Limb (tissue), 2 donors: Measurements from ENCODE around the gene VDAC2.

Experiments
- DNase-seq, 2 donors: peaks; one replicate each; pipeline ENCODE4 v3.0.0-alpha.2; 2016; ENCODE audit errors: extremely low spot score in 2 of 2

The VDAC2 gene

GRCh38 chr10:75250934-75251333 lies 40.3 kb downstream of the VDAC2 start:
- no peak for DNase-seq

DNA sequence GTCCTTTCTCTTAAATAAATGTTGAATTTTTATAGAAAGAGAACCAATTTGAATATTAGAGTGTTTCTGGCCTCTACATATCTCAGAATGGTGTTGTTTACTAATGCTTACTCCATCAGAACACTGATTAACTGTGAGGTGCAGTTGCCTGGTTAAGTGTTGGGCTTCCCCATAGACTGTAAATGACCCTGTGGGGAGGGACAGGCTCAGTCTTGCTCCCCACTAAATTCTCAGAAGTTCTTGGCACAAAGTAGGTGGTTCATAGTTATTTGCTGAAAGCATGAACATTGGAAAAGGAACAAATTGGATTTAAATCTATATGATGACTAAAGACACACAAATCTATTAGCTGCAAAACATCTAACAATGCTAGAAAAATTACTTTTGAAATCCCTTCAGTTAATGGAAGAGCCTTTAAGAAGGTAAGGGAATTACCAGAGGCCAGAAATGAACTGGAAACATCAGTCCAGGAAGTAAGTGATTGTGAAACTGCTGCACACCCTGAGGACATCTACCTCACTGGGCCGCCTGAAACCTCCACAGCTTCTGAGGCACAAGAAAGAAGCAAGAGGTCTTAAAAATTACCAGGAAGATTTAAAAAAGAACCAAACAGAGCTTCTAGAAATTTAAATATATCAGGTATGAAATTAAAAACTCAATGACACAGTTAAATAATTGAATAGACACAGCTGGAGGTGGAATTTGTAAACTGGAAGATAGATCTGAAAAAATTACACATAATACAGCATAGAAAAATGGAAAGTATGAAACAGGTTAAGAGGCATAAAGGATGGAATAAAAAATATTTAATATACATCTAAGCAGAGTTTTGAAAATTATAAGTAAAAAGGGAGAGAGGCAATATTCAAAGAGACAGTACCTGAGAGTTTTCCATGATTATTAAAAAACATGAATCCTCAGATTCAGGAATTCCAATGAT lies 43.0 kb downstream of the VDAC2 start:
- no peak for DNase-seq

- no peak for DNase-seq
Observed at GRCh38 chr10:75254739-75255138, 44.1 kb downstream of the VDAC2 start.

DNA sequence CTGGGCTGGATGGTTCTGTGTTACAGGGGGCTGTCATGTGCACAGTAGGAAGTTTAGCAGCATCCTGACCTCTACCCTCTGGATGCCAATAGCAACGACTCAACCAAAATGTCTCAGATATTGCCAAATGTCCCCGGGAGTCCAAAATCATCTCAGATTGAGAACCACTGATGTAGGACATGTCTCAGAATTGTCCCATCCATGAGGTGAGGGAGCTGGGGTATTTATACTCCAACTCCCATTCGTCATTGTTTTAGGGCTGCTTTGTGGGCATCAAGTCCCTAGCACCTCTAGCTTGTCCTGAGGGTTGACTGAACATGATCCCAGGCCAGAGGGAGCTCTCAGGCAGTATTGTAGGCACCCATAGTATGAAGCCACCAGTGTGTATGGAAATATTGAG lies 50.4 kb downstream of the VDAC2 start:
- DNase-seq = no peak

DNA sequence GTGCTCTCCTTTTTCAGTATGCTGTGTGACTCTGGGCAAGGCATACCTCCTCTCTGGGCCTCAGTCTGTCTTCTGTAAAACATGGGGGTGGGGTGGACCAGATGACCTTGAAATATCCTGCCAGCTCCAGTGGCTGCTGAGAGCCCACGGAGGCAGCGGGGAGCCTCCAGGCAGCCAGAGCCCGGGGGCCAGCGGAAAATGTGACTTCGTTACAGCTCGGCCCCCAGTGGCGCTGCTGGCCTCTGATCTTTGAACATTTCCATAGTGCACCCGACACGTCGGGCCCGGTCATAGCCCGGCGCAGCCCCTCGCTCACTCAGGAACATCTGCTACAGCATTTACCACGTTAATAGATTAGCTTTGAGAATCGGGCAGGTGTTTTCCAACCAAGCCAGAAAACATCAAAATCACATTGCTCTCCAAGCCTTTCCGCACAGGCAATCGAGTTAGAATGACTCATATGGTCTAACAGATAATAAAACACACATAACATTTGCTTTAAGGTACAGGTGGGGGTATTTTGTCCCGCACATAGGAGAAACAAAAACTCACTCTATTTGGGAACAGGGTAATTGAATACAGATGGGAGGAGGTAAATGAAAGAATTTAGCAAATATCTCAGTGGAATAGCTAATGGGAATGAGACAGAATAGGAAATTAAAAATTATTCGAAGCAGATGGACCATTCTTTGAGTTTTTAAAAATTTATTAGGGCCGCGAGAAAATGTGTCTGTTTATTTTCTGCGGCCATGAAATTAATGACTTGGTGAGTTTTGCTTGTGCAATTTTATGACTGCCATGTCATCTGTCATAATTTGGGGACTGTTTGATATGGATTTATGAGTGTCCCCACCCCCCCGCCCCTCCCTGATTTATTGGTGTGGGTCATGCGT lies 51.5 kb downstream of the VDAC2 start:
- DNase-seq = peak; percentile 64 to 75

GRCh38 chr10:75263806-75264205 lies 53.2 kb downstream of the VDAC2 start:
- no peak for DNase-seq

DNA sequence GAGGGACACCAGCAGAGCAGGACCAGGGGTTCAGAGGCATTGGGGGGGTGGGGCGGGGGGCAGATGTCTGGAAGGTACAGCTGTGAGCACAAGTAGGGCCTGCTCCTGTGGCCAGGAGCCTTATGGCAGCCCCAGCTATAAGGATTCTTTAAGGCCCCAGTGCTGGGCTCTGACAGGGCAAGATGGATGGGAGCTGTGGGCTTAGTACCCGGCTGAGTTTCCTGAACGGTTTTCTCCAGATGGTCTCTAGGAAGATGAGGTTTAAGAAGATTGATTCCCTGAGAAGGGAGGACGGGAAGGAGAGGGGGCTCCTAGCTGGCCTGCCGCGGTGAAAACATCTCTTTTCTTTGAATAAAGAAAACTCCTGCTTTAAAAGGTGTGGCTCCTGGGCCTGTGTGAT lies 55.3 kb downstream of the VDAC2 start:
- DNase-seq = no peak

GRCh38 chr10:75266945-75267344 lies 56.3 kb downstream of the VDAC2 start:
- no peak for DNase-seq

GRCh38 chr10:75269605-75270004 lies 59.0 kb downstream of the VDAC2 start:
- DNase-seq = no peak

- DNase-seq = no peak
Observed at GRCh38 chr10:75272094-75272493, 61.5 kb downstream of the VDAC2 start.

GRCh38 chr10:75272896-75273295 lies 62.3 kb downstream of the VDAC2 start:
- DNase-seq = no peak

DNA sequence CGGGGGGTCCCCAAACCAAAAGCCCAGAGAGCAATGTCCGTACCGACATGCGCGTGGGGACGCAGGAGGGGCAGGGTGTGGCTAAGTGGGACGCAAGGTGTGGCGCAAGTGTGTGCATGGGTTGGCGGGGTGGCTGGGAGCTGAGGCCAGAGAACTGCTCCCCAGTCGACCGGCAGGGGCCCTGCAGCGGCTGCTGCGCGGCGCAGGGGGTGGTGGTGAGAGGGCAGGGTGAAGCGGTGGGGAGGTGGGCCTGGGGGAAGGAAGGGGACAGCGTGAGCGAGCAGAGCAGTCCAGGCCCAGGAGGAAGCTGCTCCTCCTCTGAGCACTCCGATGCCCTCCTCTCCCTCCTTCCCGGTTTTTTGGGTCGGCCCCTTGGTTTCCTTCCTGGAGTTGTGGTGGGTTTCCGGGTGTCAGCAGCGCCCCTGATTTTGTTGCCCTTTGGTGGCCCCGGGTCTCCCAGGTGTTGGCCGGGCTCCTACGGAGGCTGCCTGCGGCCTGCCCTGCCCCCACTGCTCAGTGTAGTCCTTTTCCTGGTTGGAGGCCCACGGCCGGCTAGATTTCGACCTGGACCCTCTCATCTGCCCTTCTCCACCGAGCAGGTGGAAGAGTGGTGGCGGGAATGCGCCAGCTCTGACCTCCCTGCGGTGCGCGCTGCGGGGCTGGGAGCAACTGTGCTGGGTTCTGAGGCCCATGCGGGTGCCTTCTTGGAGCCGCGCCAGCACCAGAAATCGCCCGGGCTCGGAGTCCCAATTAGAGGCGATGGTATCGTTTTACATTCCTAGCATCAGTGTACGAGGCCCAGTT lies 65.7 kb downstream of the VDAC2 start:
- DNase-seq = no peak

DNA sequence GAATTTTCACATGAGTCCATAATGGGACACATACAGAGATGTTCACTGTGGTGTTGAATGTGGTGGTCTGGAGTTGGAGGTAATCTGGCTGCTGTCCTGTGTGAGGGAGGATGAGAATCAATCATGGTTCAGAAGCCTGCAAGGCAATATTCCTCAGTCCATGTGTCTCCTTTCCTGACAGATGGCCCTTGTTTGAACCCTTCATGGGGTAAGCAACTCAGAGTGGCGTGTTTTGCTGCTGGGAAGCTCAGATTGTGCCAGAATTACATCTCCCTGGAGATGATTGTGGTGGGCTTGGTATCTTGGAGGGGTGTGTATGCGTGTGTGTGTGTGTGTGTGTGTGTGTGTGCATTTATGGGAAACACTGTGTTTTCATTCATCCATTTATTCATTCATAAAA lies 69.6 kb downstream of the VDAC2 start:
- DNase-seq = no peak
